Activated naive CD8-positive, alpha-beta T cell treated with anti-CD3 and anti-CD28 coated beads, Interleukin-2, amount 10 ng/mL, durations not matched to agents 7 days and 5 days (primary cell): ENCODE measurements around the gene CACTIN. TPM values are rescaled to one million over a fixed set of nuclear protein-coding genes. Genes with fewer than 3 reads are reported as not detected.
A peak's percentile ranks its signal among the peaks of the same experiment; 100 is the strongest.

Experiments
- ATAC-seq: fragments of 150-1000 bp; cut with Tn5 transposase; one replicate; pipeline ENCODE4 v1.10.0; 2021; ENCODE audit warnings: low read depth, moderate library complexity
- POLR2A ChIA-PET: fragments of 350-600 bp; sonication (Branson Sonifier 250); formaldehyde crosslinking; loops from one replicate; lab custom pipeline; 2021; ENCODE audit warnings: antibody characterized with exemption; lab: Charles Lee
- DNase-seq: peaks from one replicate; pipeline ENCODE4 v3.0.0; 2021
- H3K27ac Mint-ChIP-seq: one replicate; pipeline ENCODE4 v1.8.0; 2022; ENCODE audit warnings: mild to moderate bottlenecking, mixed read lengths
- H3K27me3 Mint-ChIP-seq: one replicate; pipeline ENCODE4 v1.8.0; 2022; ENCODE audit warnings: mild to moderate bottlenecking, moderate library complexity, mixed read lengths
- H3K36me3 Mint-ChIP-seq: one replicate; pipeline ENCODE4 v1.8.0; 2021; ENCODE audit warnings: mild to moderate bottlenecking, mixed read lengths
- H3K4me1 Mint-ChIP-seq: one replicate; pipeline ENCODE4 v1.8.0; 2021; ENCODE audit warnings: mixed read lengths
- H3K4me3 Mint-ChIP-seq: one replicate; pipeline ENCODE4 v1.8.0; 2022; ENCODE audit warnings: mild to moderate bottlenecking, moderate library complexity, mixed read lengths
- H3K9me3 Mint-ChIP-seq: one replicate; pipeline ENCODE4 v1.8.0; 2021; ENCODE audit warnings: mixed read lengths
- total RNA-seq, 2 experiments: library from RNA; stranded (reverse); gene quantifications; one replicate each; pipeline ENCODE4 v1.2.3, GENCODE V29; 2021

CACTIN gene
- total RNA-seq, 2 experiments from 2014 or later = 36.8 to 40.8 TPM

GRCh38 chr19:3603121-3603811, 23.3 kb downstream of the CACTIN start:
- no peak overlapping the region for H3K27ac Mint-ChIP-seq
- H3K27me3 Mint-ChIP-seq = no peaks in the 10 kb centered on the region
- no peak for ATAC-seq
- no peaks in the 10 kb centered on the region for H3K36me3 Mint-ChIP-seq
- no peak for DNase-seq
- H3K4me1 Mint-ChIP-seq = peaks cover 8% of the 10 kb centered on the region
- H3K4me3 Mint-ChIP-seq = no peak overlapping the region
- H3K9me3 Mint-ChIP-seq = no peaks in the 10 kb centered on the region
- POLR2A ChIA-PET = no interaction called here

- H3K27me3 Mint-ChIP-seq = no peaks in the 10 kb centered on the region
Observed at GRCh38 chr19:3601021-3601420, 25.6 kb downstream of the CACTIN start.

GRCh38 chr19:3599776-3600187, 26.8 kb downstream of the CACTIN start:
- Mint-ChIP-seq H3K9me3 (no peaks in the 10 kb centered on the region), H3K4me3 (no peak overlapping the region), H3K27me3 (no peaks in the 10 kb centered on the region), H3K27ac (no peak overlapping the region), H3K4me1 (no peaks in the 10 kb centered on the region), H3K36me3 (no peaks in the 10 kb centered on the region)
- DNase-seq = no peak
- POLR2A ChIA-PET = no interaction called here
- no peak for ATAC-seq

More at GRCh38 chr19:3601021-3601420, 25.6 kb downstream of the CACTIN start:
- no peak for ATAC-seq
- POLR2A ChIA-PET = interaction anchor here (0.7 kb wide), 1 partner anchor 317 kb away, joined by 5 read pairs; no protein-coding TSS in a partner anchor
- DNase-seq = no peak
- H3K4me3 Mint-ChIP-seq = no peak overlapping the region
- no peaks in the 10 kb centered on the region for H3K36me3 Mint-ChIP-seq
- H3K9me3 Mint-ChIP-seq = no peaks in the 10 kb centered on the region
- H3K27ac Mint-ChIP-seq = no peak overlapping the region
- no peaks in the 10 kb centered on the region for H3K4me1 Mint-ChIP-seq

GRCh38 chr19:3595521-3596061, 31.0 kb downstream of the CACTIN start:
- Mint-ChIP-seq H3K27ac (no peak overlapping the region), H3K4me1 (no peaks in the 10 kb centered on the region), H3K9me3 (peaks cover 2% of the 10 kb centered on the region), H3K36me3 (no peaks in the 10 kb centered on the region), H3K4me3 (no peak overlapping the region), H3K27me3 (no peaks in the 10 kb centered on the region)
- POLR2A ChIA-PET = no interaction called here
- DNase-seq (no peak), ATAC-seq (no peak)

- Mint-ChIP-seq H3K36me3 (no peaks in the 10 kb centered on the region), H3K9me3 (peaks cover 2% of the 10 kb centered on the region), H3K27ac (no peak overlapping the region), H3K27me3 (no peaks in the 10 kb centered on the region), H3K4me3 (no peak overlapping the region), H3K4me1 (no peaks in the 10 kb centered on the region)
- DNase-seq (no peak), ATAC-seq (no peak)
- POLR2A ChIA-PET = no interaction called here
Observed at GRCh38 chr19:3593156-3593555, 33.4 kb downstream of the CACTIN start.

- POLR2A ChIA-PET = no interaction called here
- H3K27ac Mint-ChIP-seq = no peak overlapping the region
- no peak for ATAC-seq
- no peaks in the 10 kb centered on the region for H3K36me3 Mint-ChIP-seq
- no peaks in the 10 kb centered on the region for H3K4me1 Mint-ChIP-seq
- no peak overlapping the region for H3K4me3 Mint-ChIP-seq
- DNase-seq = no peak
- H3K27me3 Mint-ChIP-seq = no peaks in the 10 kb centered on the region
- H3K9me3 Mint-ChIP-seq = peaks cover 2% of the 10 kb centered on the region
Observed at GRCh38 chr19:3591876-3592613, 34.5 kb downstream of the CACTIN start.

- no peaks in the 10 kb centered on the region for H3K27me3 Mint-ChIP-seq
- no peaks in the 10 kb centered on the region for H3K4me1 Mint-ChIP-seq
- H3K4me3 Mint-ChIP-seq = no peak overlapping the region
- peaks cover 2% of the 10 kb centered on the region for H3K9me3 Mint-ChIP-seq
- ATAC-seq (no peak), DNase-seq (no peak)
- H3K36me3 Mint-ChIP-seq = no peaks in the 10 kb centered on the region
- no peak overlapping the region for H3K27ac Mint-ChIP-seq
- POLR2A ChIA-PET = interaction anchor here (0.9 kb wide), 1 partner anchor 17 kb away, joined by 3 read pairs; no protein-coding TSS in a partner anchor
Observed at GRCh38 chr19:3590991-3591659, 35.5 kb downstream of the CACTIN start.

GRCh38 chr19:3589949-3590348, 36.6 kb downstream of the CACTIN start:
- POLR2A ChIA-PET = no interaction called here
- DNase-seq (no peak), ATAC-seq (no peak)
- Mint-ChIP-seq H3K27ac (no peak overlapping the region), H3K4me1 (no peaks in the 10 kb centered on the region), H3K36me3 (no peaks in the 10 kb centered on the region), H3K4me3 (no peak overlapping the region), H3K9me3 (peaks cover 2% of the 10 kb centered on the region), H3K27me3 (no peaks in the 10 kb centered on the region)

- ATAC-seq = no peak
- Mint-ChIP-seq H3K4me1 (no peaks in the 10 kb centered on the region), H3K4me3 (no peak overlapping the region), H3K27ac (no peak overlapping the region), H3K36me3 (no peaks in the 10 kb centered on the region), H3K27me3 (no peaks in the 10 kb centered on the region), H3K9me3 (peaks cover 2% of the 10 kb centered on the region)
- no peak for DNase-seq
- POLR2A ChIA-PET = no interaction called here
Observed at GRCh38 chr19:3589439-3589838, 37.2 kb downstream of the CACTIN start.

GRCh38 chr19:3586707-3587346, 39.8 kb downstream of the CACTIN start:
- DNase-seq (no peak), ATAC-seq (no peak)
- H3K27me3 Mint-ChIP-seq = peaks cover 3% of the 10 kb centered on the region
- POLR2A ChIA-PET = no interaction called here
- H3K4me1 Mint-ChIP-seq = no peaks in the 10 kb centered on the region
- peaks cover 2% of the 10 kb centered on the region for H3K9me3 Mint-ChIP-seq
- H3K4me3 Mint-ChIP-seq = no peak overlapping the region
- no peaks in the 10 kb centered on the region for H3K36me3 Mint-ChIP-seq
- H3K27ac Mint-ChIP-seq = no peak overlapping the region

- H3K27me3 Mint-ChIP-seq = peaks cover 3% of the 10 kb centered on the region
- no peaks in the 10 kb centered on the region for H3K36me3 Mint-ChIP-seq
- peak overlapping the region; percentile 30 for H3K4me3 Mint-ChIP-seq
- H3K4me1 Mint-ChIP-seq = no peaks in the 10 kb centered on the region
- peak; percentile 65 for DNase-seq
- peaks cover 2% of the 10 kb centered on the region for H3K9me3 Mint-ChIP-seq
- H3K27ac Mint-ChIP-seq = no peak overlapping the region
- ATAC-seq = no peak
- POLR2A ChIA-PET = no interaction called here
Observed at GRCh38 chr19:3586127-3586626, 40.4 kb downstream of the CACTIN start.

GRCh38 chr19:3585301-3586126, 41.1 kb downstream of the CACTIN start, which contains the start of gene GIPC3:
Gene GIPC3, plus strand, starts transcription at chr19:3585478. Its CDS starts 120 bp downstream, at chr19:3585598.
- no peak within 1 kb of the TSS for H3K27ac Mint-ChIP-seq
- H3K4me1 Mint-ChIP-seq = no peaks in the 10 kb centered on the region
- no peaks in the 10 kb centered on the region for H3K36me3 Mint-ChIP-seq
- H3K9me3 Mint-ChIP-seq = no peaks in the 10 kb centered on the region
- POLR2A ChIA-PET = interaction anchor here (0.6 kb wide), 1 partner anchor 136 kb away, joined by 3 read pairs; no protein-coding TSS in a partner anchor
- DNase-seq (peak; percentile 55), ATAC-seq (peak; percentile 39)
- H3K4me3 Mint-ChIP-seq = peak within 1 kb of the TSS; percentile 30
- H3K27me3 Mint-ChIP-seq = peaks cover 3% of the 10 kb centered on the region
